CD4-positive, alpha-beta T cell treated with Interleukin-6 for 4 hours (primary cell): ENCODE measurements around the gene SLC22A1.
"Not testable (repeated sequence)": the region's sequence is repeated elsewhere in the genome, so short reads cannot be mapped to it uniquely, and the experiment has no call there.

Source experiments
- DNase-seq: peaks from one replicate; pipeline ENCODE4 v3.0.0-alpha.2; 2020; ENCODE audit warnings: mixed read lengths

The SLC22A1 gene

DNA sequence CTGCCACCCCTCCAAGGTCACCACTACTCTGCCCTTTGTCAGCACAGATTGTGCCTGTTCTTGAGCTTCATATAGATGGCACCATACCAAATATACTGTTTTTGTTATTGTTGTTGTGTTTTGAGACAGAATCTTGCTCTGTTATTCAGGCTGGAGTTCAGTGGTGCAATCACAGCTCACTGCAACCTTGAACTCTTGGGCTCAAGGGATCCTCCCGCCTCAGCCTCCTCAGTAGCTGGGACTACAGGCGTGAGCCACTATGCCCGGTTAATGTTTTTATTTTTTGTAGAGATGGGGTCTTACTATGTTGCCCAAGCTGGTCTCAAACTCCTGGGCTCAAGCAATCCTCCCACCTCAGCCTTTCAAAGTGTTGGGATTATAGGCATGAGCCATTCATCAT is 18.9 kb downstream of the SLC22A1 start:
- not testable (repeated sequence) for DNase-seq

DNA sequence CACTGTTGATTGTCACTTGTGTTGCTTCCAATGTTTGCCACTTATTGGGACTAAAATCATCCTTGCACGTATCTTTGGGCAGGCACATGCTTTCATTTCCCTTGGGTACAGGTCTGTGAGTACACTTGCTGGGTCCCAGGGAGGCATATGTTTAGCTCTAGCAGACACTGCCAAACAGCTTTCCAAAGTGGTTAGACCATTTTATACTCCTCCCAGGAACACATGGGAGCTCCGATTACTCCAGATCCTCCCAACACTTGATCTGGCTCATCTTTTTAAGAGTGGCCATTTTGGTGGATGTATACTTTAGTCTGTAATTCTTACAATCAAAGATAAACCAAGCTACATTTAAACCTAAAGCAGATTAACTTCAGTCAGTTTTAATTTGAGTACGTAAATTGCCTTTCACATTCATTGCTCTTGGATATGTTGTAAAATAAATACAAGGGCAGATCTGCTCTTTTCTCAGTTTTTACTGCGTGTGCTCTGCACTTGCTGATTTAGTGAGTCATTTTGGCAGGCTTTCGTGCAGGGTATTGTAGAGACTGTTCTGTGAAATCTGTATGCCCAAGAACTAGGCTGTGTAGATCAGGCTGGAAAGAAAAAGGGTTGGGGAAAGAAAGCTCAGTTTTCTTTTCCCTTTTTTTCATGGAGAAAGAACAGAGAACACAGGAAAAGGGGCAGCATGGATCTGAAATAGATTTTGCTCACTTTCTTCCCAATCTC is 19.5 kb downstream of the SLC22A1 start:
- DNase-seq = no peak

DNA sequence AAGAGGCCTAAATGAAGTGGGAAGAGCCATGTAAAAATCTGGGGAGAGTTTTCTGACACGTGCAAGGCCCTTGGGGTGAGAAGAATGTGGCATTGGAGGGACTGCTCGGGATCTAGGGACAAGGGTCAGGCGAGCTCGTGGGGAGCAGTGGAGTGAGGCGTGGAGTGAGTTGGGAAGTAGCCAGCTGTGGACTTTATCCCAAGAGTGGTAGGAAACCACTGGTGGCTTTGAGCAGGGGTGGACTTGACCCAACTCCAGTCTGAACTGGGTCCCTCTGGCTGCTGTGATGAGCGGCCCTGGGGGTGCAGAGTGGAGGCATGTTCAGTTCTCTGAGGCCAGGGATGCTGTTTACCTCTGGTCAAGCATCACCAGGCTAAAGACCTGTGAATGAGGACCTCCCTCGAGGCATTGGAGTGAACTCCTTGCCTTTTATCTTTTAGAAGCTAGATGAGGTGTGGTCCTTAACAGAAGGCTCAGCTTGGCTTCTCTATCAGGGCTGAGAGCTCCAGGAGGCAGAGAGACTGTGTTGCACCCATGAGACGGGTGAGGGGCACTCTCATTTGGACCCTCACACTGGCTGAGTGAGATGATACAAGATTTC is 20.6 kb downstream of the SLC22A1 start:
- DNase-seq = no peak

DNA sequence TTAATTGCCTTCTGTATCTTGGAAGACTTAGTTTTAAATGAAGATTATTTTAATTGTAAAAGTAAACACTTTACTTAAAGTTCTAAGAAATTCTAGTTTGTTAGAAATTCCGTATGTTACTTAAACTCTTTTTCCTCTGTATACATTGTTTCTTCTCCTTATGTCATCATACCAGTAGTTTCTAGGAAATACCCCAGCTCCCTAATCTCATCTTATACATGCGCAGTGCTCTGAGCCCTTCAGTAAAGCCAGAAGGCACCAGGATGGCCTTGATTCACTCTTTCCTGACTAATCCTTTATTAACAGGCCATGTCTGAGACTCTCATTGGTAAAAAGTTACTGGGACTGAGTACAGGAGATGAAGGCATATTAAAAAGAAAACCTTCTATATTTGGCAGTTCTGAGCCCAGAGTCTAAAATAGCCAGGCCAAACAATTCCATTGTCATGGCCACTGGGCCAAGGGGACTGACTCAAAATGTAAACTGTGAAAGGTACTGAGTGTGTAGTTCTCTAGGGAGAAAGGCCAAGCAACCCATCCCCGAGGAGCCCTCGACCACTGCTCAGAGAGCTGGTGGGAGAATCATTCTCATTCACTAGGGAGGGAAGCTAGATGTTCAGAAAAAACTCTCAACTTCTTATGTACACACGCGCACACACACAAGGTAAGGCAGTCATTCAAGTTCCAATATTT is 25.0 kb downstream of the SLC22A1 start:
- no peak for DNase-seq

DNA sequence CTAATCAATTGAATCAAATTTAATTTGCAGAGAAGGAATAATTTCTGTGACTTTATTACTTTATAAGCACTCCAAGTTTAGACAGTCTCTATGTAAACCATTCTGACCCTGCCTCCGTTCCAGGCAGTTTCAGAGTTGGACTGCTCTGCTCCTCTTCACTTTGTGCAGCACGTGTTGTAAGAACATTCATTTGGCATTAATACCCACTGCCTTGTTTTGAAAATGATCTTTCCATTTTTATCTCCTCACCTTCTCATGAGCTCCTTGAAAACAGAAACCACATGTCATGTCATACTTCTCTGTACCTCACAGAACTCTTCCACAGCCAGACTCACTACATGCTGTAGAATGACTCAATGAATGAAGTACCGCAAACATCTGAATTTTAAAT is 25.5 kb downstream of the SLC22A1 start:
- DNase-seq = no peak

DNA sequence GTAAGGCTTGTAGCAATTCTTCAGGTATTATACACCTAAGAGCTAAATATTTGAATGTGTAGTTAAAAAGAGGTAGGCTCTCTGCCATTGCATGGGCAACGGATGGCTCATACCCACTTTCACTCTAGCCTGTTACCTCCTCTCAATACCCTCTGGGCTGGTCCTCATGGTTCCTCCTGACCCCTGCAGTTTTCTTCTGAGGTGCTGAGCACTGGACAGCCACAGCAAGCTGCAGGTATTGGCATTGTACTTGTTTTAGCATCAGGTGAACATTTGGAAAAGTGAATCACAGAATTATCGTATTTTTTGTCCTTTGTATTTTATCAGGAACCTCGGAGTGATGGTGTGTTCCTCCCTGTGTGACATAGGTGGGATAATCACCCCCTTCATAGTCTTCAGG is 32.9 kb downstream of the SLC22A1 start:
- DNase-seq = no peak

DNA sequence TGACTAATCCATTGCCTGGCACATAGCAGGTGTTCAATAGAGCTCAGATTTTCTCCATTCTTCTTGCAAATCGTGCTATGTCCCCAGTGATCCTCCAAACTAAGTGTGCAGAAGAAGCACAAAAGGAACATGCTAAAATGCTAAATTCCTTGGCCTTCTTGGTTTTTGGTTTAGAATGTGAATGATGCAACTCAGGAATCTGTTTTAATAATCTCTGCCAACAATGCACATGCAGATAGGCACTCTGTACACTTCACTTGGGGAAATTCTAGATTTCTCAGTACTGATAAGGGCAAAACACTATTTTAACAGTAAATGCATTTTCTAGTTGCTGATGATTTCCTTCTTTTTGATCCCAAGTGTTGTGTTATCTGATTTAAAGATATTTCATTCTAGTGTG is 35.2 kb downstream of the SLC22A1 start:
- DNase-seq = no peak

DNA sequence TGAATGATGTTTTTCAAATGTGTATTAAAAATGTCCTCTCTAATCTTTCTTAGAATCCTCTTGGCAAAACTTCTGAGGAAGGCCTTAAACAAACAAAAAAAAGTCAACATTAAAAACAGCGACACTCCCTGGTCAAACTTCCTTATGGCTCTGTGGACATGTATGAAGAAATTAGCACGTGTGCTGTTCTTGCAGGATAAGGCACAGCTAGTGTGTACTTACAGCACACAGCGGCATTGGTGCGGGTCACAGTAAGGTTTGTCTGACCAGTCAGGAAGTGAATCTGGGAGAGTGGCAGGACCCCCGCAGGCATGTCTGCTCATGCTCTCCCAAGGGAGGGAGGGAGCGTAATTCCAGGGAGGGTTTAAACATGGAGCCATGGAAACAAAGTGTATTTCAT is 38.8 kb downstream of the SLC22A1 start:
- no peak for DNase-seq

DNA sequence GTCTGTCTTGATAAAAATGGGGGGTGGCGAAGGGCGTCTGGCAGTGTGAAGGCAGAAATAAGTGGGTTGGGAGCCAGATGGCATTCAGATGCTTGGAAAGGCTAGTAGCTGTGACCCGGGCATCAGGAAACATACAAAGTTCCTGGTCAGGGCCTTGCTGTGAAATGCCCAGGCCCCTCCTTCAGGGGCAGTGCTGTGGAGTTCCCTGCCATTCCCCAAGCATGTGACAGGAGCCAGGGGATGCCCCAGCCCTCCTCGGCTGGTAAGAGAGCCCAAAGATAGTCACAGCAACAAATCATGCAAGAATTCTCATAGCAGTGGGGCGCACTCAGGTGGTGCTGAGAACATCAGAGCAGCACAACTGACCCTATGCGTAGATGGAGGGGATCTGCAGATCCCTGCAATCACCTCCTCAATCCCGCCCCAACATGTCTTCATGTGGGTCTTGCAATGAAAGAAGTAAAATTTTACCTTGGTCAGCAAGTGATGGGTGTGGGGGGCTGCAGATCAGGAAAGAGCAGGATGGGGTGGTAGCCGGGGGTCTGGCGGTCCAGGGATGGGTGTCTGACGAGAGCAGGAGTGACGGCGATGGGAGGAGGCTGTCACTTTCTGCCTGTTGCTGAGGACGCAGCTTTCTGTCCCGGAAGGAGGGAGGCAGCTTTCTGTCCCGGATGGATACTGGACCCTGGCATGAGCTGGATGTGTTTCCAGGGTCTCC is 39.5 kb downstream of the SLC22A1 start:
- DNase-seq = no peak

DNA sequence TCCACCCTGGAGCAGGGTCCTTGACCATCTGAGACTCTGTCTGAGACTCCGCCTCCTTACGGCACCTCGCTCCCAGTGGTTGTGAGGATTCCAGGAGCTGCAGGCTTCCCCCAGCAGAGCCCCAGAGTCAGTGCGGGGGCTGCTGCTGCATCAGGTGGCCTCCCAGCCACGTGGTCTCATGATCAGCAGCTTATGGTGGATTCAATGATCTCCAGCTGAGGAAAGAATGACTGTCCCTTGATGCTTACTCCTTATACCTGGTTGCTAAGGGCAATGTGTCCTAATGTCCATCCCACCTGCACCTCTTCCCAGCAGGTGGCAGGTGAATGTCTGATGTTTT is 40.0 kb downstream of the SLC22A1 start:
- DNase-seq = no peak

DNA sequence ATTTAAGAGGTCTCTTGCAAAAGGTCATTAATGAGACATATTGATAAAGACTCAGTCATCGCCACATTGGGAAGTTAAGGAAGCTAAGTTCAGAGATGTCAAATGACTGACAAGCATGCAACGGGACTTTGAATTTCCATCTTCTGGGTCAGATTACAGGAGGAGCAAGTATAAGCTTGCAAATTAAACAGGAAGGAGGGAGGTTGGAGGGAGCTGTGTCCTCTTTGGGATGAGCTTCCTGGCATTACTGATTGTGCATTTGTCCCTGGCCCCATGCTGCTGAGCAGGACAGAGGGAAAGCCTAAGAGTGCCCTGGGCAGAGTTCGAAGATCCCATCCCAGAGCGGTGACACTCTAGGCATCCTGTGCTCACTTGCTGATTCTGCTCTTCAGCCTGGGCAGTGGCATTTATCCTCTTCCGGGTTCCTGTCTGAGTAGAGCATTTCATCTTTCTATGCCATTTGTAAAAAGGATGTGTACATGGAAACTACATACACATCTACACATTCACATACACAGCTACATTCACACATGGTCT is 40.5 kb downstream of the SLC22A1 start:
- no peak for DNase-seq

DNA sequence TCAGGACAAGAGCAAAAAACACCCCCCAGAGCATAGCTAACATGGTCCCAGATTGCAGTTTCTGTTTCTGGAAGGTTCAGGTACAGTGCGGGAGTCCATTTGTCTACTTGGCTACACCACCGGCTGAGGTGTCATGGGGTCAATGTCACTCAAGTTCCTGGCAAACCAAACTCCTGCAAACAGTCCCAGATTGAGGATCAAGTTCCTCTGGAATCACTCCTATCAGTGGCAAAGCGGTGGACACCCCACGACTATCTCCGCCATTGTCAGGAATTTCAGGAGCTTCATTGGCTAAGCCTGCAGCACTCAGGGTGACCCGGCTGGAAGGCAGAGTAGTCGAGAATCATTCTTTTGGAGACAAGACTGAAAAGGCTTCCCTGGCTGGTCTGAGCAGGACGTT is 41.8 kb downstream of the SLC22A1 start:
- DNase-seq = no peak

DNA sequence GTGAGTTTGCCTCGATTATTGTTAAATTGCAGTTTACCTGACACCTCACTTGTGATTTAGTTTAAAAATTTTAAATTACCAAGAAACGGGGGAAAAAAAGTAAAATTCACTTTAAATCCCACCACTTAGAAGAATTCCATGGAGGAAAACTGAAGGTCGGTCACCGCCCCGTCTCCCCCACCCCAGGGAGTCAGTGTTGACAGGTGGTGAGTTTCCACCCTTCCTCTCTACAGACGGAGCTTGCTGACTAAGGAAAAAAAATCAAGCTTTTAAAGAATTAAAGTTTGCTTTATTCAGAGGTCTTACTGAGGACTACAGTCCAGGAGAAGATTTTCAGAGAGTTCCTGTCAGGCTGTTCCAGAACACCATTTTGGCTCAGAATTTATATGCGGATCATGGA is 42.3 kb downstream of the SLC22A1 start:
- no peak for DNase-seq

DNA sequence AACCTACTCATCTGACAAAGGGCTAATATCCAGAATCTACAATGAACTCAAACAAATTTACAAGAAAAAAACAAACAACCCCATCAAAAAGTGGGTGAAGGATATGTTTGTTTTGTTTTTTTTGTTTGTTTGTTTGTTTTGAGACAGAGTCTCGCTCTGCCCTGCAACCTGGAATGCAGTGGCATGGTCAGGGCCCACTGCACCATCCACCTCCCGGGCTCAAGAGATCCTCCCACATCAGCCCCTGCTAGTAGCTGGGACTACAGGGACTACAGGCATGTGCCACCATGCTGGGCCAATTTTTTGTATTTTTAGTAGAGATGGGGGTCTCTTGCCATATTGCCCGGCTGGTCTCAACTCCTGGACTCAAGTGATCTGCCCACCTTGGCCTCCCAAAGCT is 44.3 kb downstream of the SLC22A1 start:
- DNase-seq = not testable (repeated sequence)

DNA sequence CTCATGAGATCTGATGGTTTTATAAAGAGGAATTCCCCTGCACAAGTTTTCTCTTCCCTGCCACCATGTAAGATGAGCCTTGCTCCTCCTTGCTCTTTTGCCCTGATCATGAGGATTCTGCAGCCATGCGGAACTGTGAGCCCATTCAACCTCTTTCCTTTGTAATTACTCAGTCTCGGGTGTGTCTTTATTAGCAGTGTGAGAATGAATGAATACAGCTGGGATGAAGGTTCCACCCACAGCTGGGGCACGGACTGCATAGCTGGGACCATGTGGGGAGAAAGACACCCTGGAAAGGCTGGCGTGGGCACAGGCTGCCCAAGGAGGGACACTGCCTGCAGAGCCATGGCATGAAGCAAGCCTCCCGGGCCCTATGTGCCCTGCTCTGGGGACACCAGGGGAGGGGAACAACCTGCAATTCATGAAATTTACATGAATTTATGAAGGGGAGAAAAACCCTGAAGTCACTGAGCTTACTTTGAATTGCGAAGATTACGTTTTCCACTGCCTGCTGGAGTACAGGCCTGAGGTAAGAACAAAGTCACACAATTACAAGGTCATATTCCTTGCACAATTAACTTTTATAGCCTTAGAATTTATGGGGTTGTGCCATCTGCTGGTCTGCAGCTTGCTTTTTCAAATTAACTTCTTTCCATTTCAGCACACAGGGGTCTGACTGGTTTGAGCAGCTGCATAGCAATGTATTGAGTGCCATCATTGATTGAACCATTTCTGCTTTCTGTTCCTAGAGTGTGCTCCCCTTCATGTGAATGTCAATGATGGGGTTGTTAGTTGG is 46.2 kb downstream of the SLC22A1 start:
- DNase-seq = no peak

DNA sequence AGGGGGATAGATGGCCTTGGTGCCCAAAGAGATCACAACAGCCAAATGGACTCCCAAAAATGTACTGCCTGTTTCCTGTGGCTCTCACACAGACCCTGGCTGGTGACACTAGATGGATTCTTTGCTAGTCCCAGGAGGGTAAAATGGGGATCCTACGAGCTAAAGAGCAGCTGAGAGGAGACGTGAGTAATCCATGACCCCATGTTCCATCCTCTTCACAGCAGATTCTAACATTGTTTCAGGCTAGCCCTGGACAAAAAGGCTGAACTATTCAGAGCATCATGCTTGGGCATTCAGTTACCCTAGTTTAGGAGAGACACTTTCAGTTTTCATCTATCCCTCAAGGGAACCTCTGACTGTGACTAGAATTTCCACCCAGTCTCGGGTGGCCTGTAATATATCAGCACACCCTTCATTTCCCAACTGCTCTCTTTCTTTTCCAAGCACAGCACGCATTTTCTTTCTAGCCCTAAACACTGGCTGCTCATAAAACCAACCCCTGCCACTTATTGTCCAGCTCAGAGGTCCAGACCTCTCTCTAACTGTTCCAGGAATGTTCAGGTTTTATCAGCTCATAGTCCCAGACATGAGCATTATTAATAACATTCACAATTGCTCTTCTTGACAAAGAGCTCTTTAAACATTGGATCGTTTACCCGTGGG is 48.5 kb downstream of the SLC22A1 start:
- no peak for DNase-seq

DNA sequence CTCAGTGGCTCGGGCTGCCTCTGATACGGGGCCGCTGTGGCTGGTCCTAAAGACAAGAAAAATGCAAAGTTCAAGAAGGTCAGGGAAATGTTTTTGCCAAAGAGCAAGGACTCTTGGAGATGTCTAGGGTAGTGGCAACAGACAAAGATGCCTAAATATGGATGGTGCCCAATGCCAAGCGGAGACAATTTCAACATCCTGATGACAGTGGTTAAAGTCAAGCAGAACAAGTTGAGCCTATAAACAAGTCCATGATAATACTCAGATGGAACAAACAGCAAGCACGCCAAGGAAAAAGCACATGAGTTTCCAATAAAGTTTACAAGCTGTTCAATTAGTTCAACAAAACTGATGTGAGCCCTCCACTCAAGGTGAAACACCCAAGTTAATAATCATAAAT is 51.1 kb downstream of the SLC22A1 start:
- no peak for DNase-seq

DNA sequence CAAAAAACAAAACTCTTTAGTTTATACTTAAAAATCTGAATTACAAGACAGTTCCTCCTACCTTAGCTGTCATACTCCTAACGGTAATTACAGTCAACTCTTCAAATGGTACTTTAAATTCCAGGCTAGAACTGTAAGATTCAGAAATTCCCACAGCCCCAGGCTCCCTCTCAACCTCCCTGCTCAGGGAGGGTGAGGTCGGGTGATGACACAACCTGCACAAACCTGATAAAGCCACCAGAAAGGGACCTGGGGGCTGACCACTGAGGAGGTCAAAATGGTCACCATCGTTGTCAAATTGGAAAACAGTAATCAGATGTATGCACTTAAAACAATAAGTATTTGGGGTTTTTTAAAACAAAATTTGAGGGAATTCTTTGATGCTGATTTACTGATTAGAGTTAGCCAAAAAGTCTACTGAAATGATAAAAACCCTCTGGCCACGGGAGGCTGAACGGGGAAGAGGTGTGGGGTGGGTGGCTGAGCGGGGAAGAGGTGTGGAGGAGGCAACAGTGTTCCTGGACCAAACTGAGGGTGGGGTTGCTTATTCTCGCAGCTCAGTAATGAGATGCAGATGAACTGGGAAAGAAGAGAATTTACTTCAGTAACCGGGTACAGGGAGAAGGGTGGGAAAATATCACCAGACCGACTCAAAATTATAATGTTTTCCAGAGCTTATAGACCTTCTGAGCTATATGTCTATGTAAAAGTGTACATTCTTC is 52.4 kb downstream of the SLC22A1 start:
- no peak for DNase-seq

DNA sequence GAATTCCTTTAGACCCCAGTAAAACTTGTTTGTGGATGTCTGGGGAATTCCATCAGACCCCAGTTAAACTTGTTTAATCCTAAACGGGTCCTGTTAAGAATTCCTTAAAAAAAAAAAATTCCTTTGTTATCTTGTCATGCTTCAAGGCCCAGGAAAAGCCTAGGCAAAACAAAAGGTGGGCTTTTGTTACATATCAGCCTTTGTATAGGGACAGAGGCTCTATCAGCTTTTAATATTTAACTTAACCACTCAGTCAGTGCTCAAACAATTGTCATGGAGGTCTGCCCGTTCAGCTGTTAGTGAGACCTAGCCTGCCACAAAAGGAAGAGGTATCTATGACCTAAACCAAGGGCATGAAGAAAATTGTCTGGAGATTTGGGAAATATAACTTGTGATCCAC is 53.1 kb downstream of the SLC22A1 start:
- DNase-seq = no peak

DNA sequence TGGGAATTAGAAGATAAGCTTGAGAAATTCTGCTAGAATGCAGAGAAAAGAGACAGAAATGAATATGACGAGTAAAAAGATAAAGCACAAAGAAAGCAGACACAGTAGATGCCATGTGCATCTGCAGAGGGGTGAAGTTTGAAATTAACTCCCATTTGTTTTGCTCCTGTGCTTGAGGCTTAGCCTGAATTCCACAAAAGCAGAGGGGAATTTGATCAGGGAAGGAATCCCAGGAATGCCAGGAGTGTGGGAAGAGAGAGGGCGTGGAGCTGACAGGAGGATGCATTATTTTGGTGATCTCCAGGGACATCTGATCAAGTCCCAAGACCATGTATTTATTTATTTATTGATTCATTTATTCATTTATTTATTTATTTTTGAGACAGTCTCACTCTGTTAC is 55.6 kb downstream of the SLC22A1 start:
- no peak for DNase-seq

DNA sequence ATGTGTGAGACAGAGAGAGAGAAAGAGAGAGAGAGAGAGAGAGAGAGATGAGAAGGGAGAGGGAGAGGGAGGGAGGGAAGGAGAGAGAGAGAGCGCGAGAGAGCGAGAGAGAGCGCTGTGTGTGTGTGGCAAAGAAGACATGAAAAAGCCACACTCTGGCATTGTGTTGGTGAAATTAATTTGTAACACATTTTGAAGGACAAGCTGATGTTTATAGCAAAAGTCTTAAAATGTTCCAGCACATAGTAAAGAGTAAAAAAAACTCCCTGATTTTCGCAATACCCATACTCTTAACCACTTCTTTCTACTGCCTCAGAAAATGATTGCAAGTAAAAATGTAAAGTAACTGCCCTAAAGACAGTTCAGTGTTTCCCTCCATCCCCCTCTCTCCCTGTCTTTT is 56.7 kb downstream of the SLC22A1 start:
- no peak for DNase-seq
